Mesothelial cell of epicardium (in vitro differentiated cells): Measurements from ENCODE around the gene OSBPL2. TPM values are rescaled to one million over a fixed set of nuclear protein-coding genes. Genes with fewer than 3 reads are reported as not detected.

Experiments used
- DNase-seq, 2 experiments: peaks; one replicate each; pipeline ENCODE4 v3.0.0; 2021; ENCODE audit warnings: low spot score in 2 of 2; ENCODE audit not compliant: unreplicated experiment in 2 of 2
- H3K27ac Mint-ChIP-seq: 2 replicates; pipeline ENCODE4 v1.8.0; 2021; ENCODE audit warnings: mixed read lengths
- H3K27me3 Mint-ChIP-seq: 2 replicates; pipeline ENCODE4 v1.8.0; 2021; ENCODE audit warnings: low read depth, mixed read lengths
- H3K36me3 Mint-ChIP-seq: 2 replicates; pipeline ENCODE4 v1.8.0; 2021; ENCODE audit warnings: mixed read lengths
- H3K4me1 Mint-ChIP-seq: 2 replicates; pipeline ENCODE4 v1.8.0; 2021; ENCODE audit warnings: mixed read lengths
- H3K4me3 Mint-ChIP-seq: 2 replicates; pipeline ENCODE4 v1.8.0; 2021; ENCODE audit warnings: mild to moderate bottlenecking, moderate library complexity, mixed read lengths
- H3K9me3 Mint-ChIP-seq: 2 replicates; pipeline ENCODE4 v1.8.0; 2021; ENCODE audit warnings: mixed read lengths
- CTCF ChIP-seq: fragments of 200-600 bp; sonication (generic); IDR thresholded peaks from one replicate; pipeline ENCODE4 v1.5.0; 2021; ENCODE audit warnings: antibody characterized with exemption; ENCODE audit not compliant: unreplicated experiment
- total RNA-seq: library from RNA; stranded (reverse); gene quantifications from 3 replicates; pipeline ENCODE4 v1.2.1, GENCODE V29; 2021

Gene OSBPL2
- total RNA-seq, 1 donor from 2014 or later = 57.7 TPM

GRCh38 chr20:62285722-62286121 lies 47.4 kb downstream of the OSBPL2 start:
- H3K9me3 Mint-ChIP-seq = no peaks in the 10 kb centered on the region

GRCh38 chr20:62286493-62287064 lies 48.3 kb downstream of the OSBPL2 start:
- no peak overlapping the region for H3K4me3 Mint-ChIP-seq
- H3K4me1 Mint-ChIP-seq = no peaks in the 10 kb centered on the region
- no peak overlapping the region for H3K27ac Mint-ChIP-seq
- H3K36me3 Mint-ChIP-seq = peaks cover 27% of the 10 kb centered on the region
- TF ChIP-seq CTCF = no peak
- H3K9me3 Mint-ChIP-seq = no peaks in the 10 kb centered on the region
- no peaks in the 10 kb centered on the region for H3K27me3 Mint-ChIP-seq
- no peak for DNase-seq

More at GRCh38 chr20:62285722-62286121, 47.4 kb downstream of the OSBPL2 start:
- no peak for TF ChIP-seq CTCF
- Mint-ChIP-seq H3K36me3 (peaks cover 24% of the 10 kb centered on the region), H3K4me3 (no peak overlapping the region), H3K27ac (no peak overlapping the region), H3K4me1 (no peaks in the 10 kb centered on the region), H3K27me3 (no peaks in the 10 kb centered on the region)
- no peak for DNase-seq

- peaks cover 23% of the 10 kb centered on the region for H3K36me3 Mint-ChIP-seq
- no peak for DNase-seq
- H3K4me3 Mint-ChIP-seq = no peak overlapping the region
- no peaks in the 10 kb centered on the region for H3K4me1 Mint-ChIP-seq
- no peaks in the 10 kb centered on the region for H3K27me3 Mint-ChIP-seq
- H3K9me3 Mint-ChIP-seq = no peaks in the 10 kb centered on the region
- no peak overlapping the region for H3K27ac Mint-ChIP-seq
- no peak for TF ChIP-seq CTCF
Measured at GRCh38 chr20:62287129-62287528, 48.8 kb downstream of the OSBPL2 start.

GRCh38 chr20:62287759-62288534 lies 49.6 kb downstream of the OSBPL2 start:
- Mint-ChIP-seq H3K9me3 (no peaks in the 10 kb centered on the region), H3K4me3 (no peak overlapping the region), H3K36me3 (peaks cover 25% of the 10 kb centered on the region), H3K4me1 (no peaks in the 10 kb centered on the region), H3K27me3 (no peaks in the 10 kb centered on the region), H3K27ac (no peak overlapping the region)
- TF ChIP-seq CTCF = no peak
- no peak for DNase-seq

GRCh38 chr20:62288535-62289105 lies 50.3 kb downstream of the OSBPL2 start:
- peaks cover 24% of the 10 kb centered on the region for H3K36me3 Mint-ChIP-seq
- H3K27ac Mint-ChIP-seq = no peak overlapping the region
- no peaks in the 10 kb centered on the region for H3K27me3 Mint-ChIP-seq
- TF ChIP-seq CTCF = no peak
- H3K4me1 Mint-ChIP-seq = no peaks in the 10 kb centered on the region
- no peaks in the 10 kb centered on the region for H3K9me3 Mint-ChIP-seq
- H3K4me3 Mint-ChIP-seq = no peak overlapping the region
- DNase-seq = no peak
